MM.1S (cell line): ENCODE measurements around the gene LRRN2.
"Not testable (repeated sequence)": the region's sequence is repeated elsewhere in the genome, so short reads cannot be mapped to it uniquely, and the experiment has no call there.

Experiments used
- DNase-seq: peaks from one replicate; pipeline ENCODE4 v3.0.0-alpha.2; 2015
- H2AFZ ChIP-seq: fragments of 300-600 bp; sonication (generic); 2 replicates; pipeline ENCODE4 v1.6.0; 2016; ENCODE audit warnings: antibody characterized with exemption, low read length
- H3F3A ChIP-seq: fragments of 300-600 bp; sonication (generic); 2 replicates; pipeline ENCODE4 v1.6.1; 2016; ENCODE audit warnings: mild to moderate bottlenecking, antibody characterized with exemption, low read length, moderate library complexity, mixed read lengths; ENCODE audit not compliant: insufficient read depth
- H3K27ac ChIP-seq: fragments of 300-600 bp; sonication (generic); 2 replicates; pipeline ENCODE4 v1.5.1; 2016; ENCODE audit warnings: mild to moderate bottlenecking, low read length
- H3K27me3 ChIP-seq: fragments of 300-600 bp; sonication (generic); replicated peaks from 2 replicates; pipeline ENCODE4 v1.6.0; 2016; ENCODE audit warnings: low read length; ENCODE audit not compliant: insufficient read depth
- H3K36me3 ChIP-seq: fragments of 300-600 bp; sonication (generic); replicated peaks from 2 replicates; pipeline ENCODE4 v1.6.1; 2016; ENCODE audit warnings: mild to moderate bottlenecking, low read length, mixed read lengths; ENCODE audit not compliant: insufficient read depth
- H3K4me1 ChIP-seq: fragments of 300-600 bp; sonication (generic); 2 replicates; pipeline ENCODE4 v1.6.1; 2016; ENCODE audit warnings: low read length, mixed read lengths
- H3K4me2 ChIP-seq: fragments of 300-600 bp; sonication (generic); 2 replicates; pipeline ENCODE4 v1.6.0; 2016; ENCODE audit warnings: low read depth, low read length
- H3K4me3 ChIP-seq: fragments of 300-600 bp; sonication (generic); 2 replicates; pipeline ENCODE4 v1.5.1; 2016; ENCODE audit warnings: low read length, mixed read lengths
- H3K79me2 ChIP-seq: fragments of 300-600 bp; sonication (generic); 2 replicates; pipeline ENCODE4 v1.6.1; 2016; ENCODE audit warnings: mixed run types, low read length, mixed read lengths
- H3K9ac ChIP-seq: fragments of 300-600 bp; sonication (generic); 2 replicates; pipeline ENCODE4 v1.6.1; 2016; ENCODE audit warnings: low read length, mixed read lengths
- H3K9me2 ChIP-seq: fragments of 300-600 bp; sonication (generic); replicated peaks from 2 replicates; pipeline ENCODE4 v1.6.1; 2016; ENCODE audit warnings: mild to moderate bottlenecking, low read length, mixed read lengths; ENCODE audit not compliant: insufficient read depth
- H3K9me3 ChIP-seq: fragments of 300-600 bp; sonication (generic); replicated peaks from 2 replicates; pipeline ENCODE4 v1.6.1; 2016; ENCODE audit warnings: mild to moderate bottlenecking, low read length, mixed read lengths; ENCODE audit not compliant: insufficient read depth
- H4K20me1 ChIP-seq: fragments of 300-600 bp; sonication (generic); 2 replicates; pipeline ENCODE4 v1.6.1; 2016; ENCODE audit warnings: mild to moderate bottlenecking, low read length, moderate library complexity, mixed read lengths; ENCODE audit not compliant: insufficient read depth
- CTCF ChIP-seq: fragments of 300-600 bp; sonication (generic); IDR thresholded peaks from 2 replicates; pipeline ENCODE4 v1.5.1; 2016; ENCODE audit warnings: antibody characterized with exemption, low read length, mixed read lengths
- EZH2 ChIP-seq: fragments of 300-600 bp; sonication (generic); optimal IDR thresholded peaks from 2 replicates; pipeline ENCODE3; 2017; ENCODE audit warnings: low read depth, mild to moderate bottlenecking, antibody characterized with exemption, low read length, mixed read lengths
- EZH2phosphoT487 ChIP-seq: fragments of 300-600 bp; sonication (generic); IDR thresholded peaks from 2 replicates; pipeline ENCODE4 v1.6.1; 2018; ENCODE audit warnings: antibody characterized with exemption, low read length

The LRRN2 gene

GRCh38 chr1:204633665-204634064 is 51.9 kb downstream of the LRRN2 start:
- H4K20me1 ChIP-seq: no peaks in the 10 kb centered on the region
- no peak overlapping the region for H3K27ac ChIP-seq
- H3K9me3 ChIP-seq: no peaks in the 10 kb centered on the region
- no peaks in the 10 kb centered on the region for H3K36me3 ChIP-seq
- no peaks in the 10 kb centered on the region for H3K27me3 ChIP-seq
- no peaks in the 10 kb centered on the region for H3K9me2 ChIP-seq
- no peak overlapping the region for H3K9ac ChIP-seq
- H3K79me2 ChIP-seq: no peaks in the 10 kb centered on the region
- no peaks in the 10 kb centered on the region for H3K4me1 ChIP-seq
- H2AFZ ChIP-seq: no peak overlapping the region
- TF ChIP-seq CTCF (no peak), EZH2 (no peak), EZH2phosphoT487 (no peak)
- no peak for DNase-seq
- no peak overlapping the region for H3K4me2 ChIP-seq
- no peaks in the 10 kb centered on the region for H3F3A ChIP-seq
- H3K4me3 ChIP-seq: no peak overlapping the region

GRCh38 chr1:204630132-204630905 is 55.2 kb downstream of the LRRN2 start:
- H3K79me2 ChIP-seq: no peaks in the 10 kb centered on the region
- no peaks in the 10 kb centered on the region for H3K9me2 ChIP-seq
- H3K4me2 ChIP-seq: no peak overlapping the region
- 0 out of 2 replicates have a peak, but pooled peaks cover 3% of the 10 kb centered on the region for H3K27me3 ChIP-seq
- no peaks in the 10 kb centered on the region for H4K20me1 ChIP-seq
- H3F3A ChIP-seq: no peaks in the 10 kb centered on the region
- no peak overlapping the region for H3K4me3 ChIP-seq
- no peak overlapping the region for H2AFZ ChIP-seq
- no peaks in the 10 kb centered on the region for H3K36me3 ChIP-seq
- DNase-seq: no peak
- H3K9me3 ChIP-seq: no peaks in the 10 kb centered on the region
- H3K27ac ChIP-seq: no peak overlapping the region
- no peak for TF ChIP-seq EZH2phosphoT487
- no peak for TF ChIP-seq CTCF
- no peak for TF ChIP-seq EZH2
- H3K4me1 ChIP-seq: no peaks in the 10 kb centered on the region
- H3K9ac ChIP-seq: no peak overlapping the region

- H3K27me3 ChIP-seq, H3K27ac ChIP-seq, H3K9ac ChIP-seq, H3K4me2 ChIP-seq, H3K36me3 ChIP-seq, H3K4me1 ChIP-seq, H3K9me2 ChIP-seq, DNase-seq, H4K20me1 ChIP-seq, H3K79me2 ChIP-seq, H3F3A ChIP-seq, H2AFZ ChIP-seq, H3K9me3 ChIP-seq, H3K4me3 ChIP-seq: not testable (repeated sequence)
Measured at GRCh38 chr1:204629459-204629858, 56.1 kb downstream of the LRRN2 start.

DNA sequence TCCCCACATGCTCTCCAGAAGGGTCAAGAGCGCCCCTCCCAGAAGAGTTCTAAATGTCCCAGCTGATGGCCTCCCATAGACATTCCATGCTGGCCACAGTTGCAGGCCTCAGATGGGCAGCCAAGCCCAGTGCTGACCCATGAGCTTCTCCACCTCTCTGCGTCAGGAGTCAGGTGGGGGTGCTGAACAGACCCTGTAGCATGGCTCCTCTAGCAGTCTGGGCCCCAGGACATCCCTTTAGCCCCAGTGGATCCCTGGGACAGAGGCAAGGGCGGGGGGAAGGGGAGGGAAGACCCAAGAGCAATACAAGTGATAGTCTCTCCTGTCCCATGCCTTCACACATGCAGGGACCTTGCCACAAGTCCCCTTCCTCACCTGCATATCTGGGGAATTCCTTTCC is 56.7 kb downstream of the LRRN2 start:
- no peaks in the 10 kb centered on the region for H3F3A ChIP-seq
- H3K4me2 ChIP-seq: no peak overlapping the region
- TF ChIP-seq EZH2 (no peak), EZH2phosphoT487 (no peak), CTCF (no peak)
- no peaks in the 10 kb centered on the region for H4K20me1 ChIP-seq
- H3K9ac ChIP-seq: no peak overlapping the region
- no peak for DNase-seq
- no peaks in the 10 kb centered on the region for H3K9me3 ChIP-seq
- H3K9me2 ChIP-seq: no peaks in the 10 kb centered on the region
- no peak overlapping the region for H2AFZ ChIP-seq
- H3K4me3 ChIP-seq: no peak overlapping the region
- no peak overlapping the region for H3K27ac ChIP-seq
- no peaks in the 10 kb centered on the region for H3K36me3 ChIP-seq
- H3K79me2 ChIP-seq: no peaks in the 10 kb centered on the region
- no peaks in the 10 kb centered on the region for H3K4me1 ChIP-seq
- 0 out of 2 replicates have a peak, but pooled peaks cover 3% of the 10 kb centered on the region for H3K27me3 ChIP-seq
